PC-3 (cell line): ENCODE measurements around the gene DGKI. TPM values are rescaled to one million over a fixed set of nuclear protein-coding genes. Genes with fewer than 3 reads are reported as not detected.

Experiments used
- ATAC-seq: fragments of 200-7000 bp; cut with Tn5 transposase; 2 replicates; pipeline ENCODE4 v1.9.1; 2020; ENCODE audit warnings: mild to moderate bottlenecking, moderate library complexity
- BruUV-seq: library from RNA; stranded (reverse); fragments of 400-500 nt; replicated peaks from 2 replicates; lab custom pipeline; 2021; lab: Mats Ljungman, UMichigan
- CTCF ChIA-PET: fragments of 300-600 bp; sonication (Branson Sonifier 250); formaldehyde crosslinking; loops from one replicate; lab custom pipeline; 2022; ENCODE audit warnings: antibody characterized with exemption; lab: Charles Lee
- POLR2A ChIA-PET: fragments of 300-600 bp; sonication (Branson Sonifier 250); formaldehyde crosslinking; loops from one replicate; lab custom pipeline; 2022; ENCODE audit warnings: antibody characterized with exemption; ENCODE audit not compliant: unreplicated experiment; lab: Charles Lee
- DNase-seq: peaks from one replicate; pipeline ENCODE4 v3.0.0-alpha.2; 2015
- H2AFZ ChIP-seq: fragments of 300-600 bp; sonication (generic); 2 replicates; pipeline ENCODE4 v1.6.0; 2016; ENCODE audit warnings: antibody characterized with exemption, low read length
- H3F3A ChIP-seq: fragments of 300-600 bp; sonication (generic); one replicate; pipeline ENCODE4 v1.6.0; 2017; ENCODE audit warnings: antibody characterized with exemption, low read length, control low read depth, mild to moderate bottlenecking; ENCODE audit not compliant: unreplicated experiment
- H3K27ac ChIP-seq: fragments of 300-600 bp; sonication (generic); 2 replicates; pipeline ENCODE4 v1.5.1; 2016; ENCODE audit warnings: mild to moderate bottlenecking, low read length
- H3K27me3 ChIP-seq: fragments of 300-600 bp; sonication (generic); 2 replicates; pipeline ENCODE4 v1.6.1; 2016; ENCODE audit warnings: low read length, mixed read lengths
- H3K36me3 ChIP-seq: fragments of 300-600 bp; sonication (generic); 2 replicates; pipeline ENCODE4 v1.6.1; 2016; ENCODE audit warnings: low read depth, mixed run types, low read length, mixed read lengths
- H3K4me1 ChIP-seq: fragments of 300-600 bp; sonication (generic); 2 replicates; pipeline ENCODE4 v1.5.1; 2016; ENCODE audit warnings: low read length; ENCODE audit not compliant: insufficient read depth
- H3K4me2 ChIP-seq: fragments of 300-600 bp; sonication (generic); 2 replicates; pipeline ENCODE4 v1.6.0; 2016; ENCODE audit warnings: low read length
- H3K4me3 ChIP-seq: fragments of 300-600 bp; sonication (generic); 2 replicates; pipeline ENCODE4 v1.5.1; 2016; ENCODE audit warnings: mild to moderate bottlenecking, low read length, mixed read lengths
- H3K79me2 ChIP-seq: fragments of 300-600 bp; sonication (generic); 2 replicates; pipeline ENCODE4 v1.6.1; 2017; ENCODE audit warnings: low read length, mixed read lengths
- H3K9ac ChIP-seq: fragments of 300-600 bp; sonication (generic); 2 replicates; pipeline ENCODE4 v1.6.0; 2016; ENCODE audit warnings: mild to moderate bottlenecking, low read length
- H3K9me2 ChIP-seq: fragments of 300-600 bp; sonication (generic); replicated peaks from 2 replicates; pipeline ENCODE4 v1.6.1; 2016; ENCODE audit warnings: mixed run types, low read length, mixed read lengths
- H3K9me3 ChIP-seq: fragments of 300-600 bp; sonication (generic); 2 replicates; pipeline ENCODE4 v1.6.1; 2016; ENCODE audit warnings: low read length, mixed read lengths
- H4K20me1 ChIP-seq: fragments of 300-600 bp; sonication (generic); 2 replicates; pipeline ENCODE4 v1.6.1; 2016; ENCODE audit warnings: low read length, mixed read lengths
- CTCF ChIP-seq: fragments of 300-600 bp; sonication (generic); conservative IDR thresholded peaks from 2 replicates; pipeline ENCODE4 v1.5.1; 2017; ENCODE audit warnings: antibody characterized with exemption, low read depth, mild to moderate bottlenecking, low read length
- EZH2 ChIP-seq: fragments of 300-600 bp; sonication (generic); IDR thresholded peaks from one replicate; pipeline ENCODE4 v1.6.1; 2017; ENCODE audit warnings: antibody characterized with exemption, mild to moderate bottlenecking, low read length; ENCODE audit not compliant: unreplicated experiment
- EZH2phosphoT487 ChIP-seq: fragments of 300-600 bp; sonication (generic); IDR thresholded peaks from 2 replicates; pipeline ENCODE4 v1.6.1; 2018; ENCODE audit warnings: mild to moderate bottlenecking, antibody characterized with exemption, low read length, borderline replicate concordance
- intact Hi-C: fragments of 100-400 bp; cut with micrococcal nuclease; formaldehyde crosslinking; loops from 2 replicates; pipeline ENCODE4 v1.9.0; 2023
- total RNA-seq: library from RNA; depleted of rRNA; stranded (reverse); fragments of >200 nt; gene quantifications from 2 replicates; pipeline ENCODE4 v1.2.3, GENCODE V29; 2014

The DGKI gene
- total RNA-seq, 1 experiment from 2014 or later: not detected

DNA sequence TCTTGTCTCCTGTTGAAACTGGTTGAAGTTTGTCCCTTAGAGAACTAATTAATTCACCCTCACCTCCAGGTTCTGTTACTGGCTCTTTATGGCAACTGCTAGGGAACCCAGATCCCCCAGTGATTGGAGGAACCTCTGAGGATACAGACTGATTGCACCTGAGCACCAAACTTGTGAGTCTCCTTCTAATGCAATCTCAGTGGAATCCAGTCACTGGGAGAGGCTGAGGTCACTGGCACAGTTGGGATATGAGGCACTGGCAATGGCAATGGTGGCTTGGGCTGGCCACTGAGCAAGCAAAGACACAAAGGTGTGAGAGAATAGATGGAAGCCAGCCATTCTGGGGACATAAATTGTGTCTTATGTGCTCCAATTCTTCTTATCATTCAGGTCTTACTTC, 5.3 kb upstream of the DGKI start:
- Histone ChIP-seq H3K36me3 (no peaks in the 10 kb centered on the region), H3F3A (no peaks in the 10 kb centered on the region), H3K9ac (no peak overlapping the region), H3K4me1 (no peaks in the 10 kb centered on the region), H2AFZ (no peak overlapping the region), H4K20me1 (no peaks in the 10 kb centered on the region), H3K27me3 (peaks cover 19% of the 10 kb centered on the region), H3K4me2 (no peak overlapping the region), H3K79me2 (no peaks in the 10 kb centered on the region), H3K27ac (no peak overlapping the region), H3K4me3 (no peak overlapping the region), H3K9me2 (no peaks in the 10 kb centered on the region), H3K9me3 (no peaks in the 10 kb centered on the region)
- no TSS peak for BruUV-seq
- POLR2A ChIA-PET: no interaction called here
- CTCF ChIA-PET: no interaction called here
- intact Hi-C loops: no loop called here
- TF ChIP-seq EZH2 (no peak), CTCF (no peak), EZH2phosphoT487 (no peak)
- ATAC-seq: no peak
- no peak for DNase-seq

DNA sequence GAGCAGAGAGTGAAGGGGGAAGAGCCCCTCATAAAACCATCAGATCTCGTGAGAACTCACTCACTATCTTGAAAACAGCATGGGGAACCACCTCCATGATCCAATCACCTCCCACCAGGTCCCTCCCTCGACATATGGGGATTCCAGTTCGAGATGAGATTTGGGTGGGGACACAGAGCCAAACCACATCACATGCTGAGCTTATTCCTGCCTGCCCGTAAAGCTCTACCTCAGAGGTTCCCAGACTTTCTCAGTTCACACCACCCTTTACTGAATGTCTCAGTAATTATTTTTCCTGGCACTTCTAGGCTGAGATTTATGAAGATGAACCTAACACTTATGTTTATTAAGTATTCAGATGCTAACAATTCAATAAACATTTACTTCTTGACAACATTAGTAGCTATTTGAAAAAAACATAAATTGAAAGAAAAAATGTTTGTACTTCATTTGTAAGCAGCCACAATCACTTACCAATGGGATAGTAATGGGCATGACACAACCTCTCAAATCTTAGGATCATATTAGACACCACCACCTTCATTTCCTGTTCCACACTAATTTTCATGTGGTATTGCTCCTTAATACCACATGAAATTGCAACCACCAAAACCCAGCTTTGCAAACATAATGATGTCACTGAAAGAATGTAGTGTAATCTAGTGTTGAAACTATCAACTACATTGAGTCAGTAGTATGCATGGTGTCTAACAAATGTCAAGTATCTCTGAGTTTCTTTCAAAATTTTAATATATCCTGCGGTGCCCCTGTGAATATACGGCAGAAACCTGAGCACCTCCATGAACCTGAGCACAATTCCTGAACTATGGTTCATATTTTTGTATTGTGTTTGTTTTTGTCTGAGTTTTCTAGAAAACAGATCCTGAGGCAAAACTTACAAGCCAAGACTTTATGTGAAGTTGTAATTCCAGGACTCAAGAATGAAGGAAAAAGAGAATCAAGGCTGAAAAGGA, 4.5 kb upstream of the DGKI start:
- Histone ChIP-seq H3K4me1 (no peaks in the 10 kb centered on the region), H3K9me3 (no peaks in the 10 kb centered on the region), H3K4me3 (no peak overlapping the region), H3K4me2 (no peak overlapping the region), H3F3A (no peaks in the 10 kb centered on the region), H3K36me3 (no peaks in the 10 kb centered on the region), H2AFZ (no peak overlapping the region), H3K9ac (no peak overlapping the region), H3K79me2 (no peaks in the 10 kb centered on the region), H3K9me2 (no peaks in the 10 kb centered on the region), H3K27ac (no peak overlapping the region), H3K27me3 (peaks cover 24% of the 10 kb centered on the region), H4K20me1 (no peaks in the 10 kb centered on the region)
- ATAC-seq: no peak
- TF ChIP-seq EZH2 (no peak), EZH2phosphoT487 (no peak), CTCF (no peak)
- intact Hi-C loops: no loop called here
- ChIA-PET POLR2A (no interaction called here), CTCF (no interaction called here)
- DNase-seq: no peak
- no TSS peak for BruUV-seq

DNA sequence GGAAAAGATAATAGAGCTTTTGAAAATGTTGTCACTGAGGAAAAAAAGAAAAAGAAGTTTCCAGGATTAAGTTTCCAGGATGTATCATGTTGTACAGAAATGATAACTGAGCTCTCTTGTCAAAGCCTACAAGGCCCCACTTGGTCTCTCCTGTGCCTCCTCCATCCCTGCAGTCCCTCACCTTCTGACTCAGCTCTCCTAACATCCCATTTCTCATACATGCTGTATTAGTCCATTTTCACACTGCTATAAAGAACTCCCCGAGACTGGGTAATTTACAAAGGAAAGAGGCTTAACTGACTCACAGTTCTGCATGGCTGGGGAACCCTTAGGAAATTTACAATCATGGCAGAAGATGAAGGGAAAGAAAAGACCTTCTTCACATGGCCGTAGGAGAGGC, 3.8 kb upstream of the DGKI start:
- Histone ChIP-seq H3K9ac (no peak overlapping the region), H3K4me2 (no peak overlapping the region), H2AFZ (no peak overlapping the region), H3K9me3 (no peaks in the 10 kb centered on the region), H3K4me1 (no peaks in the 10 kb centered on the region), H3K27ac (no peak overlapping the region), H3K36me3 (no peaks in the 10 kb centered on the region), H4K20me1 (no peaks in the 10 kb centered on the region), H3K4me3 (no peak overlapping the region), H3K79me2 (no peaks in the 10 kb centered on the region), H3K9me2 (no peaks in the 10 kb centered on the region), H3K27me3 (peaks cover 31% of the 10 kb centered on the region), H3F3A (no peaks in the 10 kb centered on the region)
- POLR2A ChIA-PET: interaction anchor here (0.5 kb wide), 1 partner anchor 55 kb away, joined by 7 read pairs; no protein-coding TSS in a partner anchor
- ATAC-seq (no peak), DNase-seq (no peak)
- TF ChIP-seq EZH2 (no peak), EZH2phosphoT487 (no peak), CTCF (no peak)
- CTCF ChIA-PET: no interaction called here
- BruUV-seq: no TSS peak
- intact Hi-C loops: no loop called here
